ENCODE data around the gene ITGB1.

DNA sequence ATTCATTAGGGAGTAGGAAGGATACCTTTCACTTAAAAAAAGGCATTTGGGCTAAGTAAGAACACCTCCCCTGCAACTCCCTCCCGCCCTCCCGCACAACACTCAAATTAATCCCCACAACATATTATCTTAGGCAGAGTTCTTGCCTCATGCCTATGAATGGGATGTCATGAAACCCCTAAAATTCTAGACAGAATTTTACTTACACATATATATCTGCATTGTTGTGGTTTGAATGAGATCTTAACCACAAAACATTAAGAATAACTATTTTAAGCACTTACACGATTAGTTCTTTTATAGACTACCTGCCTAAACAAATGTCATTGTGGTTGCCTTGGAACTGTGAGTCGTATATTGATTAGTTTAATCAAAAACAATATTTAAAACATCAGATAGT is 4.5 kb upstream of the ITGB1 start:
- TF ChIP-seq, protein P1, sequence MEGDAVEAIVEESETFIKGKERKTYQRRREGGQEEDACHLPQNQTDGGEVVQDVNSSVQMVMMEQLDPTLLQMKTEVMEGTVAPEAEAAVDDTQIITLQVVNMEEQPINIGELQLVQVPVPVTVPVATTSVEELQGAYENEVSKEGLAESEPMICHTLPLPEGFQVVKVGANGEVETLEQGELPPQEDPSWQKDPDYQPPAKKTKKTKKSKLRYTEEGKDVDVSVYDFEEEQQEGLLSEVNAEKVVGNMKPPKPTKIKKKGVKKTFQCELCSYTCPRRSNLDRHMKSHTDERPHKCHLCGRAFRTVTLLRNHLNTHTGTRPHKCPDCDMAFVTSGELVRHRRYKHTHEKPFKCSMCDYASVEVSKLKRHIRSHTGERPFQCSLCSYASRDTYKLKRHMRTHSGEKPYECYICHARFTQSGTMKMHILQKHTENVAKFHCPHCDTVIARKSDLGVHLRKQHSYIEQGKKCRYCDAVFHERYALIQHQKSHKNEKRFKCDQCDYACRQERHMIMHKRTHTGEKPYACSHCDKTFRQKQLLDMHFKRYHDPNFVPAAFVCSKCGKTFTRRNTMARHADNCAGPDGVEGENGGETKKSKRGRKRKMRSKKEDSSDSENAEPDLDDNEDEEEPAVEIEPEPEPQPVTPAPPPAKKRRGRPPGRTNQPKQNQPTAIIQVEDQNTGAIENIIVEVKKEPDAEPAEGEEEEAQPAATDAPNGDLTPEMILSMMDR (IDR thresholded peaks at IDR 0.05; ENCODE audit: low read length), result no peak
- TF ChIP-seq EZH2 (IDR thresholded peaks at IDR 0.05; ENCODE audit: borderline replicate concordance, low read length), result no peak

All from OCI-LY1 (cell line).